HEK293 (cell line): ENCODE measurements around the gene ILDR1.

Experiments used
- CTCF ChIP-seq: fragments of 450-650 bp; formaldehyde crosslinking; IDR thresholded peaks from 2 replicates; pipeline ENCODE4 v1.5.1; 2016; ENCODE audit warnings: missing biosample characterization, missing genetic modification characterization
- ZNF169 ChIP-seq: fragments of 450-650 bp; formaldehyde crosslinking; IDR thresholded peaks from 2 replicates; pipeline ENCODE4 v1.5.1; 2016; ENCODE audit warnings: missing biosample characterization, missing genetic modification characterization

GRCh38 chr3:121956363-121956762, 65.7 kb downstream of the ILDR1 start:
- no peak for TF ChIP-seq ZNF169 (tag by site-specific recombination)
- TF ChIP-seq CTCF (tag by site-specific recombination) = no peak
